RPMI8226 (cell line): ENCODE measurements around the gene LRRK1.
A peak's percentile ranks its signal among the peaks of the same experiment; 100 is the strongest.

Source experiments
- DNase-seq: peaks from one replicate; pipeline ENCODE4 v3.0.0-alpha.2; 2015

LRRK1 gene

GRCh38 chr15:101010781-101011180, 91.6 kb downstream of the LRRK1 start:
- DNase-seq, result no peak

GRCh38 chr15:101012326-101013200, 93.4 kb downstream of the LRRK1 start:
- DNase-seq, result no peak

- no peak for DNase-seq
These were observed 94.0 kb downstream of the LRRK1 start for GRCh38 chr15:101013201-101013550.

DNA sequence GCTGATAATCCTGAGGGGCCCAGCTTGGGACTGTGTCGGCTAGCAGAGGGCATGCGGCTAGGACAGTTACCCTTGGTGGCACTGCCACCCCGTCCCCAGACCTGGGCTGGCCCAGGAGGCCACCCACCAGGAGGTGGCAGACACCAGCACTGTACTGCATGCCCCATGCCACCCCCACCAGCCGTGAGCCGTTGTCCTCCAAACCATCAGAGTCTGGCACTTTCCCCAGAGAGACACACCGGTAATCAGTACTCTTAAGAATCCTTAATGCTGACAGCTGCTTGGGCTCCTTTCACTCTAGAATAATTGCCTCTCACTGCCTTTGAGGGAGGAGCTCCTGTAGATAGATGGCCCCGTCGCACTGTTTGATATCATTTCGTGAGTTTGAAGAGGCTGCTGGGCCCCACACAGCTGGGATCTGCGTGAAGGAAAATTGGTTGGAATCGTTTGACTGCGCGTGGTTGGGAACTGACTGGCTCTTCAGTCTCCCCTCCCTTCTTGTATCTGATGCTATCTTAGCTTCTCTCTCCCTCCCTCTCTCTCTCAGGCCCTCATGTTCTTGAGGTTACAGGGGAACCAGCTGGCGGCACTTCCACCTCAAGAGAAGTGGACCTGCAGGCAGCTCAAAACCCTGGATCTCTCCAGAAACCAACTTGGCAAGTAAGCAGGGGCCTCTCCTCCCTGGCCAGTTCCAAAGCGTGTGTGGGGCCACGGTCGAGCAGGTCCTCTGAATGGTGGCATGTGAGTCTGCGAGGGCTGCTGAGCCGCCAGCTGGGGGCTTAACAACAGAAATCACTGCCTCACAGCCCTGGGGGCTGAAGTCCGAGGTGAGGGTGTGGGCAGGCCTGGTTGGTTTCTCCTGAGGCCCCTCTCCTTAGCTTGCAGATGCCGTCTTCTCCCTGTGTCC, 94.9 kb downstream of the LRRK1 start:
- DNase-seq, result no peak

DNA sequence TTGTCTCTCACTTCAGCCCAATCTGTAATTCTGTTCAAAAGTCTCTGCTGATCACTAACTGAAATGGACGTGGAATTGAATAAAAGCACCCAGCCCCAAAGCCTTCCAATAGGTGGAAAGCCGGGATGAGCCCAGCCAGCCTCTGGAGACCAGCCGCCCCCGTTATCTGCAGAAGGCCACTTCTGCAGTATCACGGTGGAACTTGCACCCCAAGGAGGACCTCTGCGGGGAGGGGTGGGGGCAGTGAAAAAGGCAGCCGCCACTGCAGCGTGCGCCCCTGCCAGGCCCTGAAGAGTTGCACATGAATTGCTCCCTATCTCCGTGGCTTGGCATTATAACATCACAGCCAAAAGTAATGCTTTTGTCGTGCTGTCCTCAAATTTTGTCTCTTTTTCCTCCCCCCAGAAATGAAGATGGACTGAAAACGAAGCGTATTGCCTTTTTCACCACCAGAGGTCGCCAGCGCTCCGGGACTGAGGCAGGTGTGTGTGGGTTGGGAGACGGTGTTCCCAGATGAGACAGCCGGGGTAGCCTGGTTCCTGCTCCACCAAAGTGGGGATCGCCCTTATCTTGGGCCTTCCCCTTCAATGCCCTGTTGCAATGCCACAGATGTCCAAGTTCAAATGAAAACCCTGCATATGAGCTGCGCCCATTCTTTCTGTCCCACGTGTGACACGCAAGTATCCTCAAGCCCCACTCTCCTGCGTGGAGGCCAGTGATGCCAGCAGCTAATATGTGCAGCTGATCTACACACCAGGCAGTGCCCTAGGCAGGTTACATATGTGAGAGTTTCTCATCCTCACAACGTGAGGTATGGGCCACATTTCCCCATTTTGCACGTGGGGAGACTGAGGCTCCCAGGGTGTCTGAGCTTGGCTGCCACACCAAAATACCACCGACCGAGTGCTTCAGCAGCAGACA, 96.0 kb downstream of the LRRK1 start:
- peak; percentile 59 for DNase-seq

DNA sequence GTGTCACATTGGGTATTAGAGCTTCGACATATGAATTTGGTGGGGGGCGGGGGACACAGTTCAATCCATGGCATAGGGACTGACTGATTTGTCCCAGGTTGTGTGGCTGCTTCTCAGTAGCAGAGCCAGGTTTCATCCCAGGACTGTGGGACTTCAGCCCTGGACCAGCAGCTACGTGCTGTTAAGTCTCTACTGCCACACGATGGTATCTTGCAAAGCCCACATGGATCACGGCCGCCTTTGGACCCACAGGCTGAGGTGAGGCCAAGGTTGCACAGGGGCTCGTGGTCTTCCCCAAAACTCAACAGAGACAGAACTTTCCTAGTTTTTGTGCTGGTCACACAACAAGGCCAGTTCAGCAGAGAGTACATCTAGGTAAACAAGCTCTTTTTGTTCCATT, 97.4 kb downstream of the LRRK1 start:
- DNase-seq, result no peak

DNA sequence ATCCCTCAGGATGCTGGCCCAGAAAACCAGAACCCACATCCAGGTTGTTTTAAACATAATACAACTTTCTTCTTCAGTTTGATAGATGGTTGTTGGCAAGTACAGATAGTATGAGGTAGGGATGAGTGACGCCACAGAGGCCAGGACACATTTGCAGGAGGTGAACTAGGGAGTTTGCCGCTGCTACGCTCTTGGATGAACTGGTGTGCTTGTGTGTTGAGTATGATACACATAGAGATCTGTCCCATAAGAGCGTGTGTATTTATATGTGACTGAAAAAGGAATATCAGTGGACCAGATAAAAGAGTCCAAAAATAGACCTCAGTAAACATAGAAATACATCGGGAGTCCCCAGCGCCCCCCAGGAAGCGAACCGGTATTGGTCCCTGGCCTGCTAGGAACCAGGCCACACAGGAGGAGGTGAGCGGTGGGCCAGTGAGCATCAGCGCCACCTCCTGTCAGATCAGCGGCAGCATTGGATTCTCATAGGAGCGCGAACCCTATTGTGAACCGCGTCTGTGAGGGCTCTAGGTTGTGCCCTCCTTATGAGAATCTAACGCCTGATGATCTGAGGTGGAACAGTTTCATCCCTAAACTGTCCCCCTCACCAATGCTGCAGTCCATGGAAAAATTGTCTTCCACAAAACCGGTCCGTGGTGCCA, 98.1 kb downstream of the LRRK1 start:
- no peak for DNase-seq

DNA sequence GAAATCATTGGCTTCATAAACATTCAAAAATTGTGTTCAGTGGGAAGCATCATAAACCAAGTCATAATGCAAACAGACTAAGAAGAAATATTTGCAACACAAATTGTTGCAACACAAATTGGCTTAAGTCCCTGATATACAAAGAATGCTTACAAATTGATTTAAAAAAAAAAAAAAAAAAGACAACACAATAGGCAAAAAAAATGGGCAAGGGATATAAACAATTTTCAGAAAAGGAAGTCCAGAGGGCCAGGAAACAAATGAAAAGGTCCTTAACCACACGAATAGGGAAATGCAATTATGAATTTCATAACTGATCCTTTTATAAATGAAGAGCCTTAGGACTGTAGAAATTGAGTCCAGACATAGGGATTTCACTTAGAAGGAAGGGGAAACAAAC, 98.9 kb downstream of the LRRK1 start:
- DNase-seq, result no peak

DNA sequence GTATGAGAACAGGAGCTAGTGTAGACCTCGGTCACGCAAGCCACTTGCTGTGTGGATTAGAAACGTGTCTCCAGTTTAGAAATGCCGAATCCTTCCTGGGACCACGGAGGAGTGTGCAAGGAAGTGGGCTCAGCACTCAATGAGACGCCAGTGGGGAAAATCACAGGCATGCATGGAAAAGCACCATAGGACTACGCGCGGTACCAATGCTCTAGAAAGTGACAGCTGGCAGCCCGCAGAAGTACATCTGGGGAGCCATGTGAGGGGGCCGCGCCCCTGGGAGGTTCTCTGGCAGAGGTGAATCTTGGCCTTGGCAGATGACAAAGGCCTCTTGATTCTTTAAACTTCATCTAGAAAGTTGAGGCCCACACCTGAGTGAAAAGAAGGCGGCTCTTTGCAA, 99.3 kb downstream of the LRRK1 start:
- DNase-seq, result no peak

DNA sequence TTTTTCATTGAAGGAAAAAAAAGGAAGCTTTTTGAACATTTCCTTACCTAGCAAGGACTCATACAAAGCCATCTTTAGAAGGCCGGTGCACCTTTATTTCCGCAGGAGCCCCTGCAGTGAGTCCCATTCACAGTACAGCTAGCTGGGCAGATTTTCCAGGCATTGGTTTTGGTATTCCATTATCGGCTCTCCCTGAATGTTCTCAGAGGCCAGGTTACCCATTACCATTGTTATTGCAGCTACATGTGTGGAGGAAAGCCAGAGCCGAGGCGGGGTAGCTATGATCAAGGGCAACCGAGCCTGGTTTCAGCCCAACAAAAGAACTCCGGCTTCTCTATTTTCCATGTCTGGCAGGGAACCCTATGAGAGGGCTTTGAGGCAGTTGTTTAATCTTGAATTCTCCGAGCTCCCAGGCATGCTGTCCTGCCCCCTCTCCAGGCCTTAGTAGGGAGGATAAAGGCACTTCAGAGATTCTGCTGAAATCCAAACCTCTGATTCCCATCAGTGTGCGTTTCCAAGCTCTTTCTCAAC, 100.3 kb downstream of the LRRK1 start:
- no peak for DNase-seq

DNA sequence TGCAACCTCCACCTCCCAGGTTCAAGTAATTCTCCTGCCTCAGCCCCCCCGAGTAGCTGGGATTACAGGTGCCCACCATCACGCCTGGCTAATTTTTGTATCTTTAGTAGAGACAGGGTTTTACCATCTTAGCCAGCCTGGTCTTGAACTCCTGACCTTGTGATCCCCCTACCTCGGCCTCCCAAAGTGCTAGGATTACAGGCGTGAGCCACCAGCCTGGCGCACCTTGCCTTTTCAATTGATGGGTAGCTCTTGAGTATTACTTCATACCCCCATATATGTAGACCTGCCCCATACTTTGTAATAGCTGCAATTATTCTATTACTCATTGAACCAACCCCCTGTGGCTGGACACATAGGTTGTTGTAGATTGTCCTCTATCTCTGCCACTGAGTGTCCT, 101.3 kb downstream of the LRRK1 start:
- no peak for DNase-seq

DNA sequence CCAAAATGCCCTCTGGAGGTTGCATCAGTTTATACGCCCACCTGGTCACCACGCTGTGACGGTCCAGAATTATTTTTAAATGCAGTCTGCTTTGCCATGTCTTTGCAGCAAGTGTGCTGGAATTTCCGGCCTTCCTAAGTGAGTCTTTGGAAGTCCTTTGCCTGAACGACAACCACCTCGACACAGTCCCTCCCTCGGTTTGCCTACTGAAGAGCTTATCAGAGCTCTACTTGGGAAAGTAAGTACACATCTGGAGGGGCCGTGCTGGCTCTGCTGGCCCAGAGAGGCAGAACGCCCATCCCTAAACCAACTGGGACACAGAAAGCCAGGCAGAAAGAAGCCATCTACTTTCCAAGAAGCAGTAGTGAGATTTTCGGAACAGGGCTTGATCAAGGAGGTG, 101.8 kb downstream of the LRRK1 start:
- DNase-seq, result no peak

- no peak for DNase-seq
These were observed 103.1 kb downstream of the LRRK1 start for GRCh38 chr15:101022306-101022705.

GRCh38 chr15:101022876-101023275, 103.7 kb downstream of the LRRK1 start:
- no peak for DNase-seq

GRCh38 chr15:101023501-101024072, 104.4 kb downstream of the LRRK1 start:
- DNase-seq, result no peak

DNA sequence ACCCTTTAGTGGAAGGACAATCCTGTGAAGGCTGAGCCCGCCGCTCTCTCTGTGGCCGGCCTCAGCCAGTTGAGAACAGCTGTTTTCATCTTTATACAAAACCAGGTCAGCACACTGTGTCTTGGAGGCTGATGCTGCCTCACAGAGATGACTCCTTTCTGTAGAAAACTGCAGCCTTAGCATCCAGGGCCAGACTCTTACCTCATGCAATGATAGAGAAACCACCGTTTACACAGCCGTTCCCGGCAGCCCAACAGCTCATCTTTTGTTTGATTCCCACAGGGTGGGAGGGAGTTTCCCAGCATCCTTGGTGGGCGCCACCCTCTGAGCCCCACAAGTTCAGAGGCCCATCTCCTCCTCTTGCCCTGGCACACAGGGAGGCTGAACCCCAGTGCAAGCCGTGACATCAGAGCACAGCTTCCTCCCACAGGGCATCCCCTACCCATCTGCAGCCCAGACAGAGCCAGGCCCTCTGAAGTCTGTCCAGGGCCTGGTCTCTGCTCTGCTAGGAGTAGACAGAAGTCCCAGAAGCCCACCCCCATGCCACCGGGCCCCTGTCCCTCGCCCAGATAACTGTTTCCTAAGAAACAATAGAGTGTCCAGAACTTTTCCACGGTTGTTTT, 105.0 kb downstream of the LRRK1 start:
- DNase-seq, result no peak

DNA sequence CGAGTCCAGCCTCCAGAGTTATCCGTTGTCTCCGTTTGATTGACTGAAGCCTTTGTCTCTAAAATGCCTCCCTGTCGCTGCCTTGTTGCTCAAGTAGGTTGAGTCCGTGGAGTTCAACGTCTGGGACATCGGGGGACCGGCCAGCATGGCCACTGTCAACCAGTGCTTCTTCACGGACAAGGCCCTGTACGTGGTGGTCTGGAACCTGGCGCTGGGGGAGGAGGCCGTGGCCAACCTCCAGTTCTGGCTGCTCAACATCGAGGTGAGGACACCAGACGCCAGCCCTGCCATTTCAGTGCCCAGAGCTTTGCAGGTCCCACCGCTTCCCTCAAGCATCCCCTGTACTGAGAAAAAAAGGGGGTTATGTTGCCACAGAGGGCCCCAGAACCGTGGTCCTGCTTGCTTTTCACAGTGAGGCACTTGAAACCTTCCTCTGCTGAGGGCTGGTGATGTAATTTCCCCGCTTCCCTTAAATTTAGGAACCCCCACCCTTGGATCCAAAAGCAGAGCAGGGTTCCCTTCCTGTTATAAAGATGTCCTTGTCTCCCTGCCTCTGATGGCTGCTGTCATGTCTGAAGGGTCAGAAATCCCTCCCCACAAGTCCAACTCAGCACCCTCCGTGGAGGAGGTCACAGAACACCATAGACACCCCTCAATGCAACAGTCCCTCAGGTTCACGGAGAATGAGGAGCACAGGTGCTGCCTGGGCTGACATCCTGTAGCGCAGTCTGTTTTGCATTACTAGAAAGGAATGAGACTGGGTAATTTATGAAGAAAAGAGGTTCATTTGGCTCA, 105.7 kb downstream of the LRRK1 start:
- no peak for DNase-seq

DNA sequence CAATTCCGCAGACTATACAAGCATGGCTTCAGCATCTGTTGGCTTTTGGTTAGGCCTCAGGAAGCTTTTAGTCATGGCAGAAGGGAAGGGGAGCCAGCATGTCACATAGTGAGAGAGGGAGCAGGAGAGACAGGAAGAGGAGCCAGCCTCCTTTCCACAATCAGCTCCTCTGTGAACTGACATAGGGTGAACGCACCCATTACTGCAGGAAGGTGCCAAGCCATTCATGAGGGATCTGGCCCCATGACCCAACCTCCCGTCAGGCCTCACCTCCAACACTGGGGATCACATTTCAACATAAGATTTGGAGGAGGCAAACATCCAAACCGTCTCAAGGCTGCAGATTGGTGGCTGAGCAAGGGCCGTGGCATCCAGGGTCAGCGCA, 106.3 kb downstream of the LRRK1 start:
- DNase-seq, result no peak

DNA sequence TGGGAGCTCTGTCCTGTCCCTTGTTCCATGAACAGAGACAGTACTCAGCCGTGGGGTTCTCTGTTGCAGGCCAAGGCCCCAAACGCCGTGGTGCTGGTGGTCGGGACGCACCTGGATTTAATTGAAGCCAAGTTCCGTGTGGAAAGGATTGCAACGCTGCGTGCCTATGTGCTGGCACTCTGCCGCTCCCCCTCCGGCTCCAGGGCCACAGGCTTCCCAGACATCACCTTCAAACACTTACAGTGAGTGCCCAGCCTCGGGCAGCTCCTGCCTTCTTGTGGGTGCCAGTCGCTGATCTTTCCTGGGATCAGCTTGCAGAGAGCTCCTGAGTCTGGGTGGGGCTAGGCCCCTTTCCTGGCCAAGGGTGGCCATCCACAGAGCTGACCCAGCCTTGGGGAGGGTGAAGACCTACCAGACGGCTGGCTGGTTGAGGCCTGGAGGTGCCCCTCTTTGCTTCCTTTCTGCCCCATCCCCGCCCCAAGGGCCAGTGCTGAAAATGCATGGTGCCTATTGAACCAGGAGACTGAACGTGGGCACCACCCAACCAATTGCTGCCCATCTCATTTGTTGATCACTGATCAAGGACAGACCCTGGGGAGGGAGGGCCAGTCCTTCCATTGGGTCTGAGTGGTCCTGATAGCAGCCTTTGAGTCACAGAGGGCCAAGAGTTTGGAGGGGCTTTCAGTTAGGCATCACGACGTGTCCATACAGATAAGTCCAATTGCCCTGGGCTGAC, 106.9 kb downstream of the LRRK1 start:
- DNase-seq, result no peak
